Measurements from ENCODE around the gene TOX2. TPM values are rescaled to one million over a fixed set of nuclear protein-coding genes. Genes with fewer than 3 reads are reported as not detected.

TOX2 gene
- total RNA-seq, 2 donors from 2014 or later: 4.0 to 5.6 TPM

GRCh38 chr20:43961541-43962471 lies 47.2 kb downstream of the TOX2 start:
- Mint-ChIP-seq H3K4me1 (ENCODE audit: low read depth in 2 of 2) (peaks cover 46 to 56% of the 10 kb centered on the region in 2 donors), H3K27me3 (peaks cover 27 to 28% of the 10 kb centered on the region in 2 donors), H3K36me3 (peaks cover 16% of the 10 kb centered on the region), H3K4me3 (no peak overlapping the region), H3K9me3 (peaks cover under 1% of the 10 kb centered on the region), H3K27ac (peak overlapping the region; percentile 49 to 63)
- ATAC-seq (no peak), DNase-seq (ENCODE audit: low spot score) (peak; percentile 15)

GRCh38 chr20:43962530-43962929 lies 47.9 kb downstream of the TOX2 start:
- ATAC-seq: no peak
- peaks cover 9% of the 10 kb centered on the region for H3K36me3 Mint-ChIP-seq
- peaks cover 43 to 49% of the 10 kb centered on the region in 2 donors for H3K4me1 Mint-ChIP-seq (ENCODE audit: low read depth in 2 of 2)
- no peaks in the 10 kb centered on the region for H3K9me3 Mint-ChIP-seq
- no peak for DNase-seq (ENCODE audit: low spot score)
- no peak overlapping the region for H3K4me3 Mint-ChIP-seq
- peaks cover 23 to 25% of the 10 kb centered on the region in 2 donors for H3K27me3 Mint-ChIP-seq
- peak overlapping the region in 1 of 2 donors; percentile 24 for H3K27ac Mint-ChIP-seq

- peaks cover 2% of the 10 kb centered on the region for H3K36me3 Mint-ChIP-seq
- no peak overlapping the region for H3K4me3 Mint-ChIP-seq
These were observed 48.6 kb downstream of the TOX2 start for GRCh38 chr20:43963233-43963632.

GRCh38 chr20:43963872-43964791 lies 49.5 kb downstream of the TOX2 start:
- ATAC-seq: no peak
- peak overlapping the region in 1 of 2 donors; percentile 36 for H3K27ac Mint-ChIP-seq
- no peak overlapping the region for H3K4me3 Mint-ChIP-seq
- peaks cover 18 to 24% of the 10 kb centered on the region in 2 donors for H3K27me3 Mint-ChIP-seq
- no peak for DNase-seq (ENCODE audit: low spot score)
- peaks cover 30 to 33% of the 10 kb centered on the region in 2 donors for H3K4me1 Mint-ChIP-seq (ENCODE audit: low read depth in 2 of 2)
- H3K36me3 Mint-ChIP-seq: no peaks in the 10 kb centered on the region
- no peaks in the 10 kb centered on the region for H3K9me3 Mint-ChIP-seq

More at GRCh38 chr20:43963233-43963632, 48.6 kb downstream of the TOX2 start:
- peaks cover 39 to 42% of the 10 kb centered on the region in 2 donors for H3K4me1 Mint-ChIP-seq (ENCODE audit: low read depth in 2 of 2)
- no peaks in the 10 kb centered on the region for H3K9me3 Mint-ChIP-seq
- ATAC-seq (no peak), DNase-seq (ENCODE audit: low spot score) (no peak)
- H3K27ac Mint-ChIP-seq: no peak overlapping the region
- H3K27me3 Mint-ChIP-seq: peaks cover 16 to 21% of the 10 kb centered on the region in 2 donors

- Mint-ChIP-seq H3K4me3 (no peak overlapping the region), H3K4me1 (ENCODE audit: low read depth in 2 of 2) (peaks cover 9 to 11% of the 10 kb centered on the region in 2 donors), H3K9me3 (no peaks in the 10 kb centered on the region), H3K27ac (no peak overlapping the region), H3K36me3 (no peaks in the 10 kb centered on the region), H3K27me3 (peaks cover 19 to 30% of the 10 kb centered on the region in 2 donors)
- no peak for ATAC-seq
- DNase-seq (ENCODE audit: low spot score): no peak
These were observed 53.8 kb downstream of the TOX2 start for GRCh38 chr20:43968341-43969000.

GRCh38 chr20:43969028-43969447 lies 54.4 kb downstream of the TOX2 start:
- Mint-ChIP-seq H3K27me3 (peaks cover 19 to 33% of the 10 kb centered on the region in 2 donors), H3K9me3 (no peaks in the 10 kb centered on the region), H3K4me1 (ENCODE audit: low read depth in 2 of 2) (peaks cover 9 to 11% of the 10 kb centered on the region in 2 donors), H3K4me3 (no peak overlapping the region), H3K27ac (no peak overlapping the region), H3K36me3 (no peaks in the 10 kb centered on the region)
- ATAC-seq: peak in 1 of 2 donors; percentile 28
- no peak for DNase-seq (ENCODE audit: low spot score)

- Mint-ChIP-seq H3K9me3 (no peaks in the 10 kb centered on the region), H3K36me3 (no peaks in the 10 kb centered on the region), H3K4me3 (no peak overlapping the region), H3K27me3 (peaks cover 19 to 33% of the 10 kb centered on the region in 2 donors), H3K27ac (peak overlapping the region in 1 of 2 donors; percentile 24), H3K4me1 (ENCODE audit: low read depth in 2 of 2) (peaks cover 4 to 5% of the 10 kb centered on the region in 2 donors)
- ATAC-seq (no peak), DNase-seq (ENCODE audit: low spot score) (no peak)
These were observed 55.0 kb downstream of the TOX2 start for GRCh38 chr20:43969501-43970182.

- Mint-ChIP-seq H3K9me3 (no peaks in the 10 kb centered on the region), H3K4me3 (no peak overlapping the region), H3K4me1 (ENCODE audit: low read depth in 2 of 2) (no peaks in the 10 kb centered on the region), H3K27ac (peak overlapping the region in 1 of 2 donors; percentile 24), H3K36me3 (no peaks in the 10 kb centered on the region), H3K27me3 (peaks cover 27 to 34% of the 10 kb centered on the region in 2 donors)
- ATAC-seq (no peak), DNase-seq (ENCODE audit: low spot score) (no peak)
These were observed 56.6 kb downstream of the TOX2 start for GRCh38 chr20:43971267-43971666.

- H3K27me3 Mint-ChIP-seq: peaks cover 34 to 37% of the 10 kb centered on the region in 2 donors
- DNase-seq (ENCODE audit: low spot score) (no peak), ATAC-seq (no peak)
- H3K27ac Mint-ChIP-seq: no peak overlapping the region
- no peaks in the 10 kb centered on the region for H3K9me3 Mint-ChIP-seq
- H3K4me3 Mint-ChIP-seq: no peak overlapping the region
- H3K4me1 Mint-ChIP-seq (ENCODE audit: low read depth in 2 of 2): no peaks in the 10 kb centered on the region
- no peaks in the 10 kb centered on the region for H3K36me3 Mint-ChIP-seq
These were observed 57.4 kb downstream of the TOX2 start for GRCh38 chr20:43972051-43972450.

GRCh38 chr20:43972692-43973091 lies 58.0 kb downstream of the TOX2 start:
- Mint-ChIP-seq H3K9me3 (no peaks in the 10 kb centered on the region), H3K4me1 (ENCODE audit: low read depth in 2 of 2) (no peaks in the 10 kb centered on the region), H3K27ac (no peak overlapping the region), H3K36me3 (no peaks in the 10 kb centered on the region), H3K27me3 (peaks cover 34 to 37% of the 10 kb centered on the region in 2 donors), H3K4me3 (no peak overlapping the region)
- ATAC-seq (no peak), DNase-seq (ENCODE audit: low spot score) (no peak)

- no peaks in the 10 kb centered on the region for H3K4me1 Mint-ChIP-seq (ENCODE audit: low read depth in 2 of 2)
- H3K9me3 Mint-ChIP-seq: no peaks in the 10 kb centered on the region
- ATAC-seq: no peak
These were observed 58.6 kb downstream of the TOX2 start for GRCh38 chr20:43973231-43973630.

GRCh38 chr20:43973671-43974450 lies 59.2 kb downstream of the TOX2 start:
- Mint-ChIP-seq H3K4me3 (no peak overlapping the region), H3K27me3 (peaks cover 40 to 41% of the 10 kb centered on the region in 2 donors), H3K4me1 (ENCODE audit: low read depth in 2 of 2) (peaks cover 0 to 4% of the 10 kb centered on the region in 2 donors), H3K9me3 (peaks cover 3% of the 10 kb centered on the region), H3K27ac (peak overlapping the region in 1 of 2 donors; percentile 12), H3K36me3 (peaks cover 4% of the 10 kb centered on the region)
- DNase-seq (ENCODE audit: low spot score): no peak
- no peak for ATAC-seq

More at GRCh38 chr20:43973231-43973630, 58.6 kb downstream of the TOX2 start:
- peaks cover 34 to 39% of the 10 kb centered on the region in 2 donors for H3K27me3 Mint-ChIP-seq
- peak overlapping the region in 1 of 2 donors; percentile 12 for H3K27ac Mint-ChIP-seq
- DNase-seq (ENCODE audit: low spot score): no peak
- H3K4me3 Mint-ChIP-seq: no peak overlapping the region
- no peaks in the 10 kb centered on the region for H3K36me3 Mint-ChIP-seq
